ENCODE data around the gene FASTKD3. TPM values are rescaled to one million over a fixed set of nuclear protein-coding genes. Genes with fewer than 3 reads are reported as not detected.

Gene FASTKD3
- total RNA-seq, 1 experiment from 2014 or later = 14.2 TPM

- BruUV-seq (replicated peaks) = no TSS peak
- no peak overlapping the region for H3K4me3 Mint-ChIP-seq (ENCODE audit: unreplicated experiment)
- Histone ChIP-seq H3K9me3 (peaks cover 5% of the 10 kb centered on the region; the same call in 1 of the 2 replicates), H3K36me3 (ENCODE audit: control insufficient read depth, insufficient read depth, low read length) (no peaks in the 10 kb centered on the region), H3K27me3 (replicated peaks; ENCODE audit: control insufficient read depth, insufficient read depth, low read length) (no peaks in the 10 kb centered on the region), H3K4me1 (no peaks in the 10 kb centered on the region; the same call in 1 of the 2 replicates), H3K4me3 (ENCODE audit: low read depth, low read length) (no peak overlapping the region)
- CTCF ChIA-PET = no interaction called here
- H3K27me3 Mint-ChIP-seq (ENCODE audit: insufficient read depth, unreplicated experiment) = peaks cover 5% of the 10 kb centered on the region
- intact Hi-C loops (cut with micrococcal nuclease; ENCODE audit: unreplicated experiment) = loop anchor here (10.0 kb wide), 1 partner anchor 88 kb away; no protein-coding TSS in a partner anchor
- no peak for DNase-seq
- no peaks in the 10 kb centered on the region for H3K9me3 Mint-ChIP-seq (ENCODE audit: unreplicated experiment)
- peaks cover 5% of the 10 kb centered on the region for H3K4me1 Mint-ChIP-seq (ENCODE audit: low read depth, unreplicated experiment)
- H3K27ac Mint-ChIP-seq (ENCODE audit: unreplicated experiment) = no peak overlapping the region
- POLR2A ChIA-PET = no interaction called here
- H3K36me3 Mint-ChIP-seq (ENCODE audit: insufficient read depth, unreplicated experiment) = peaks cover 6% of the 10 kb centered on the region
- TF ChIP-seq CTCF (IDR thresholded peaks at IDR 0.05; ENCODE audit: insufficient read depth in 1 of 2, low read depth in 1 of 2, low read length in 1 of 2, severe bottlenecking in 1 of 2, unreplicated experiment in 1 of 2) = no peak
Measured at GRCh38 chr5:7852988-7853387, 15.8 kb downstream of the FASTKD3 start.

- Mint-ChIP-seq H3K27me3 (ENCODE audit: insufficient read depth, unreplicated experiment) (peaks cover 5% of the 10 kb centered on the region), H3K4me3 (ENCODE audit: unreplicated experiment) (no peak overlapping the region)
Measured at GRCh38 chr5:7852542-7852941, 16.3 kb downstream of the FASTKD3 start.

GRCh38 chr5:7851617-7852289, 17.1 kb downstream of the FASTKD3 start:
- H3K36me3 Mint-ChIP-seq (ENCODE audit: insufficient read depth, unreplicated experiment) = peaks cover 6% of the 10 kb centered on the region
- peak overlapping the region; percentile 55 for H3K27ac Mint-ChIP-seq (ENCODE audit: unreplicated experiment)
- Histone ChIP-seq H3K36me3 (ENCODE audit: control insufficient read depth, insufficient read depth, low read length) (no peaks in the 10 kb centered on the region), H3K4me1 (no peaks in the 10 kb centered on the region; the same call in 1 of the 2 replicates), H3K9me3 (peaks cover 5% of the 10 kb centered on the region; the same call in 1 of the 2 replicates), H3K4me3 (ENCODE audit: low read depth, low read length) (no peak overlapping the region), H3K27me3 (replicated peaks; ENCODE audit: control insufficient read depth, insufficient read depth, low read length) (no peaks in the 10 kb centered on the region)
- CTCF ChIA-PET = interaction anchor here (0.5 to 2.6 kb wide), 3 partner anchors 18 to 189 kb away, joined by 3 to 10 read pairs (median 10); partner anchors contain the start of genes FASTKD3 and MTRR
- TSS peak; percentile 54 for BruUV-seq (replicated peaks)
- peaks cover 3% of the 10 kb centered on the region for H3K4me1 Mint-ChIP-seq (ENCODE audit: low read depth, unreplicated experiment)
- no peak for DNase-seq
- peak overlapping the region; percentile 79 for H3K4me3 Mint-ChIP-seq (ENCODE audit: unreplicated experiment)
- H3K9me3 Mint-ChIP-seq (ENCODE audit: unreplicated experiment) = no peaks in the 10 kb centered on the region
- POLR2A ChIA-PET = no interaction called here
- intact Hi-C loops (cut with micrococcal nuclease; ENCODE audit: unreplicated experiment) = loop anchor here (2.0 to 10.0 kb wide), 2 partner anchors 35 to 87 kb away; no protein-coding TSS in a partner anchor
- peaks cover 8% of the 10 kb centered on the region for H3K27me3 Mint-ChIP-seq (ENCODE audit: insufficient read depth, unreplicated experiment)
- no peak for TF ChIP-seq CTCF (IDR thresholded peaks at IDR 0.05; ENCODE audit: insufficient read depth in 1 of 2, low read depth in 1 of 2, low read length in 1 of 2, severe bottlenecking in 1 of 2, unreplicated experiment in 1 of 2)

More at GRCh38 chr5:7852542-7852941, 16.3 kb downstream of the FASTKD3 start:
- intact Hi-C loops (cut with micrococcal nuclease; ENCODE audit: unreplicated experiment) = loop anchor here (10.0 kb wide), 1 partner anchor 88 kb away; no protein-coding TSS in a partner anchor
- BruUV-seq (replicated peaks) = no TSS peak
- Histone ChIP-seq H3K27me3 (replicated peaks; ENCODE audit: control insufficient read depth, insufficient read depth, low read length) (no peaks in the 10 kb centered on the region), H3K4me3 (ENCODE audit: low read depth, low read length) (no peak overlapping the region), H3K36me3 (ENCODE audit: control insufficient read depth, insufficient read depth, low read length) (no peaks in the 10 kb centered on the region), H3K4me1 (no peaks in the 10 kb centered on the region; the same call in 1 of the 2 replicates), H3K9me3 (peaks cover 5% of the 10 kb centered on the region; the same call in 1 of the 2 replicates)
- no peak for DNase-seq
- H3K9me3 Mint-ChIP-seq (ENCODE audit: unreplicated experiment) = no peaks in the 10 kb centered on the region
- peaks cover 6% of the 10 kb centered on the region for H3K36me3 Mint-ChIP-seq (ENCODE audit: insufficient read depth, unreplicated experiment)
- H3K4me1 Mint-ChIP-seq (ENCODE audit: low read depth, unreplicated experiment) = peaks cover 5% of the 10 kb centered on the region
- no peak for TF ChIP-seq CTCF (IDR thresholded peaks at IDR 0.05; ENCODE audit: insufficient read depth in 1 of 2, low read depth in 1 of 2, low read length in 1 of 2, severe bottlenecking in 1 of 2, unreplicated experiment in 1 of 2)
- POLR2A ChIA-PET = no interaction called here
- H3K27ac Mint-ChIP-seq (ENCODE audit: unreplicated experiment) = no peak overlapping the region
- CTCF ChIA-PET = no interaction called here

All from Caco-2 (cell line).